GM23338 (cell line): ENCODE measurements around the gene VPS37B. TPM values are rescaled to one million over a fixed set of nuclear protein-coding genes. Genes with fewer than 3 reads are reported as not detected.

ENCODE experiments used
- ATAC-seq: fragments of 200-7000 bp; cut with Tn5 transposase; 3 replicates; pipeline ENCODE4 v1.9.1; 2020
- DNase-seq: peaks from one replicate; pipeline ENCODE4 v3.0.0-alpha.2; 2015; ENCODE audit warnings: low spot score
- H2AFZ ChIP-seq: fragments of 200-600 bp; sonication (generic); 2 replicates; pipeline ENCODE4 v1.8.0; 2016; ENCODE audit warnings: antibody characterized with exemption, mild to moderate bottlenecking, moderate library complexity
- H3F3A ChIP-seq: fragments of 200-600 bp; sonication (generic); replicated peaks from 2 replicates; pipeline ENCODE4 v1.8.0; 2017; ENCODE audit warnings: antibody characterized with exemption, mixed run types, low read depth
- H3K27ac ChIP-seq: fragments of 200-600 bp; sonication (generic); 2 replicates; pipeline ENCODE4 v1.6.1; 2016; ENCODE audit warnings: low read depth
- H3K27me3 ChIP-seq: fragments of 200-600 bp; sonication (generic); 2 replicates; pipeline ENCODE4 v1.8.0; 2016; ENCODE audit warnings: mild to moderate bottlenecking, mixed run types, moderate library complexity; ENCODE audit not compliant: insufficient read depth
- H3K36me3 ChIP-seq: fragments of 200-600 bp; sonication (generic); 2 replicates; pipeline ENCODE4 v1.8.0; 2016; ENCODE audit warnings: mild to moderate bottlenecking; ENCODE audit not compliant: insufficient read depth
- H3K4me1 ChIP-seq: fragments of 200-600 bp; sonication (generic); 2 replicates; pipeline ENCODE4 v1.8.0; 2016; ENCODE audit warnings: mild to moderate bottlenecking, moderate library complexity; ENCODE audit not compliant: insufficient read depth
- H3K4me2 ChIP-seq: fragments of 200-600 bp; sonication (generic); 2 replicates; pipeline ENCODE4 v1.7.1; 2017; ENCODE audit warnings: mixed run types
- H3K4me3 ChIP-seq: fragments of 200-600 bp; sonication (generic); 2 replicates; pipeline ENCODE4 v1.6.1; 2016; ENCODE audit warnings: mixed run types
- H3K79me2 ChIP-seq: fragments of 200-600 bp; sonication (generic); replicated peaks from 2 replicates; pipeline ENCODE4 v1.8.0; 2017; ENCODE audit warnings: mild to moderate bottlenecking; ENCODE audit not compliant: insufficient read depth
- H3K9me2 ChIP-seq: fragments of 200-600 bp; sonication (generic); 2 replicates; pipeline ENCODE4 v1.8.0; 2017; ENCODE audit not compliant: insufficient read depth
- H4K20me1 ChIP-seq: fragments of 200-600 bp; sonication (generic); replicated peaks from 2 replicates; pipeline ENCODE4 v1.8.0; 2017; ENCODE audit warnings: mild to moderate bottlenecking; ENCODE audit not compliant: insufficient read depth
- H3K27ac Mint-ChIP-seq: 2 replicates; pipeline ENCODE4 v1.8.0; 2020; ENCODE audit warnings: inconsistent platforms, mild to moderate bottlenecking, moderate library complexity, mixed read lengths
- H3K27me3 Mint-ChIP-seq: 3 replicates; pipeline ENCODE4 v1.8.0; 2022; ENCODE audit warnings: low read depth, mild to moderate bottlenecking, moderate library complexity, mixed read lengths, inconsistent platforms; ENCODE audit not compliant: insufficient read depth, poor library complexity
- H3K36me3 Mint-ChIP-seq: 3 replicates; pipeline ENCODE4 v1.8.0; 2021; ENCODE audit warnings: low read depth, mild to moderate bottlenecking, inconsistent platforms, moderate library complexity, mixed read lengths
- H3K4me1 Mint-ChIP-seq: 3 replicates; pipeline ENCODE4 v1.8.0; 2020; ENCODE audit warnings: mild to moderate bottlenecking, inconsistent platforms, mixed read lengths
- H3K4me3 Mint-ChIP-seq: 3 replicates; pipeline ENCODE4 v1.8.0; 2021; ENCODE audit warnings: moderate library complexity, mild to moderate bottlenecking, inconsistent platforms, mixed read lengths
- H3K9me3 Mint-ChIP-seq: 3 replicates; pipeline ENCODE4 v1.8.0; 2020; ENCODE audit warnings: moderate library complexity, mild to moderate bottlenecking, inconsistent platforms, mixed read lengths
- CREB1 ChIP-seq: fragments of 250-450 bp; sonication (Bioruptor Pico); IDR thresholded peaks from 2 replicates; pipeline ENCODE4 v1.5.0; 2020; ENCODE audit warnings: low read depth, mild to moderate bottlenecking, moderate library complexity
- EZH2 ChIP-seq: fragments of 200-600 bp; sonication (generic); IDR thresholded peaks from one replicate; pipeline ENCODE4 v1.8.0; 2017; ENCODE audit warnings: antibody characterized with exemption, mild to moderate bottlenecking, low read depth; ENCODE audit not compliant: unreplicated experiment
- EZH2phosphoT487 ChIP-seq: fragments of 200-600 bp; sonication (generic); IDR thresholded peaks from one replicate; pipeline ENCODE4 v1.8.1; 2018; ENCODE audit warnings: antibody characterized with exemption; ENCODE audit not compliant: unreplicated experiment
- JUNB ChIP-seq: IDR thresholded peaks from one replicate; pipeline ENCODE4 v1.6.1; 2016; ENCODE audit warnings: antibody characterized with exemption; ENCODE audit not compliant: unreplicated experiment
- NANOG ChIP-seq: IDR thresholded peaks from 2 replicates; pipeline ENCODE4 v1.6.1; 2016; ENCODE audit warnings: antibody characterized with exemption, borderline replicate concordance
- POLR2AphosphoS5 ChIP-seq: IDR thresholded peaks from 2 replicates; pipeline ENCODE4 v1.6.1; 2016; ENCODE audit warnings: antibody characterized with exemption, low read depth
- STAT1 ChIP-seq: IDR thresholded peaks from one replicate; pipeline ENCODE4 v1.6.1; 2016; ENCODE audit warnings: antibody characterized with exemption; ENCODE audit not compliant: unreplicated experiment
- ZNF114 ChIP-seq: fragments of 250-450 bp; sonication (Bioruptor Pico); IDR thresholded peaks from 2 replicates; pipeline ENCODE4 v1.5.0; 2020; ENCODE audit warnings: mild to moderate bottlenecking, moderate library complexity
- ZNF331 ChIP-seq: fragments of 250-450 bp; sonication (Bioruptor Pico); IDR thresholded peaks from 2 replicates; pipeline ENCODE4 v1.5.0; 2020; ENCODE audit warnings: low read depth, mild to moderate bottlenecking, moderate library complexity
- polyA plus RNA-seq: library from polyadenylated mRNA; unstranded; fragments of >200 nt; fragmentation: Nextera tagmentation; extraction: Ambion mirVana; gene quantifications from 2 replicates; pipeline ENCODE4 v1.2.1, GENCODE V29; 2016
- total RNA-seq: library from RNA; depleted of rRNA; stranded (reverse); fragments of >200 nt; shearing (Covaris generic); gene quantifications from 2 replicates; pipeline ENCODE4 v1.2.3, GENCODE V29; 2014
- TF ChIP-seq, protein P1 (sequence below): fragments of 250-450 bp; sonication (Bioruptor Pico); IDR thresholded peaks from 2 replicates; pipeline ENCODE4 v1.5.0; 2020; ENCODE audit warnings: mild to moderate bottlenecking, moderate library complexity
- TF ChIP-seq, protein P2 (sequence below): IDR thresholded peaks from one replicate; pipeline ENCODE4 v1.6.1; 2018; ENCODE audit warnings: antibody characterized with exemption; ENCODE audit not compliant: unreplicated experiment
- TF ChIP-seq, protein P3 (sequence below), 2 experiments: fragments of 200-600 bp in 1 of 2; sonication (generic) in 1 of 2; conservative IDR thresholded peaks; 2 replicates each; pipeline versions ENCODE4 v1.5.1 to v1.6.1; 2016 to 2017; ENCODE audit warnings: antibody characterized with exemption in 2 of 2, low read depth in 2 of 2, mild to moderate bottlenecking in 2 of 2, moderate library complexity in 1 of 2
- TF ChIP-seq, protein P4 (sequence below): IDR thresholded peaks from 2 replicates; pipeline ENCODE4 v1.6.1; 2016; ENCODE audit warnings: antibody characterized with exemption

VPS37B gene
- total and polyA plus RNA-seq, 2 experiments from 2014 or later, result 6.7 to 10.9 TPM

DNA sequence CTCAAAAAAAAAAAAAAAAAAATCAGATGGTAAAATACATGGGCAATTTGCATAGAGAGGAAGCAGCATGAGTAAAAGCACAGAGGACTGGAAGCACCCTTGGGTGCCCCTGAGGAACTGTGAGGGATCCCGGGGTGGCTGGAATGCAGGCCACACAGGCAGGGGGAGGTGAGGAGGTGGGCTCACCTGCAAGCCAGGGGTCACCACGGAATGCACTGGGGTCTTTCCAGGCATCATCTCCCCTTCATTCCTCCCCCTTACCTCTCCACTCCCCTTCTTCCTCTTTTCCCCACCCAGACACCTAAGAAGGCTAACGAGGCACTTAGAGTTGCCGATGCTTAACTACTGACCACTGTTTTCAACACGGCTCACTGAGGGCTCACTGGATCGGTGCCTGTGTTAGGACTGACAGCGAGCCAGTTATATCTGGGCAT is 75.1 kb downstream of the VPS37B start:
- Mint-ChIP-seq H3K4me1 (peaks cover under 1% of the 10 kb centered on the region; the same call in 2 of the 3 replicates), H3K36me3 (no peaks in the 10 kb centered on the region), H3K4me3 (no peak overlapping the region), H3K9me3 (no peaks in the 10 kb centered on the region), H3K27ac (no peak overlapping the region), H3K27me3 (peaks cover 4% of the 10 kb centered on the region)
- ATAC-seq (no peak), DNase-seq (no peak)
- Histone ChIP-seq H3K4me1 (no peaks in the 10 kb centered on the region), H3K4me3 (no peak overlapping the region), H2AFZ (no peak overlapping the region), H3K79me2 (no peaks in the 10 kb centered on the region), H4K20me1 (no peaks in the 10 kb centered on the region), H3F3A (no peaks in the 10 kb centered on the region), H3K9me2 (no peaks in the 10 kb centered on the region), H3K36me3 (no peaks in the 10 kb centered on the region), H3K27ac (no peak overlapping the region), H3K27me3 (no peaks in the 10 kb centered on the region), H3K4me2 (no peak overlapping the region)
- TF ChIP-seq EZH2phosphoT487, result no peak
- no peak for TF ChIP-seq CREB1
- TF ChIP-seq ZNF331 (CRISPR knock-in tag), result no peak
- no peak for TF ChIP-seq JUNB
- TF ChIP-seq ZNF114, result no peak
- TF ChIP-seq, protein P1, sequence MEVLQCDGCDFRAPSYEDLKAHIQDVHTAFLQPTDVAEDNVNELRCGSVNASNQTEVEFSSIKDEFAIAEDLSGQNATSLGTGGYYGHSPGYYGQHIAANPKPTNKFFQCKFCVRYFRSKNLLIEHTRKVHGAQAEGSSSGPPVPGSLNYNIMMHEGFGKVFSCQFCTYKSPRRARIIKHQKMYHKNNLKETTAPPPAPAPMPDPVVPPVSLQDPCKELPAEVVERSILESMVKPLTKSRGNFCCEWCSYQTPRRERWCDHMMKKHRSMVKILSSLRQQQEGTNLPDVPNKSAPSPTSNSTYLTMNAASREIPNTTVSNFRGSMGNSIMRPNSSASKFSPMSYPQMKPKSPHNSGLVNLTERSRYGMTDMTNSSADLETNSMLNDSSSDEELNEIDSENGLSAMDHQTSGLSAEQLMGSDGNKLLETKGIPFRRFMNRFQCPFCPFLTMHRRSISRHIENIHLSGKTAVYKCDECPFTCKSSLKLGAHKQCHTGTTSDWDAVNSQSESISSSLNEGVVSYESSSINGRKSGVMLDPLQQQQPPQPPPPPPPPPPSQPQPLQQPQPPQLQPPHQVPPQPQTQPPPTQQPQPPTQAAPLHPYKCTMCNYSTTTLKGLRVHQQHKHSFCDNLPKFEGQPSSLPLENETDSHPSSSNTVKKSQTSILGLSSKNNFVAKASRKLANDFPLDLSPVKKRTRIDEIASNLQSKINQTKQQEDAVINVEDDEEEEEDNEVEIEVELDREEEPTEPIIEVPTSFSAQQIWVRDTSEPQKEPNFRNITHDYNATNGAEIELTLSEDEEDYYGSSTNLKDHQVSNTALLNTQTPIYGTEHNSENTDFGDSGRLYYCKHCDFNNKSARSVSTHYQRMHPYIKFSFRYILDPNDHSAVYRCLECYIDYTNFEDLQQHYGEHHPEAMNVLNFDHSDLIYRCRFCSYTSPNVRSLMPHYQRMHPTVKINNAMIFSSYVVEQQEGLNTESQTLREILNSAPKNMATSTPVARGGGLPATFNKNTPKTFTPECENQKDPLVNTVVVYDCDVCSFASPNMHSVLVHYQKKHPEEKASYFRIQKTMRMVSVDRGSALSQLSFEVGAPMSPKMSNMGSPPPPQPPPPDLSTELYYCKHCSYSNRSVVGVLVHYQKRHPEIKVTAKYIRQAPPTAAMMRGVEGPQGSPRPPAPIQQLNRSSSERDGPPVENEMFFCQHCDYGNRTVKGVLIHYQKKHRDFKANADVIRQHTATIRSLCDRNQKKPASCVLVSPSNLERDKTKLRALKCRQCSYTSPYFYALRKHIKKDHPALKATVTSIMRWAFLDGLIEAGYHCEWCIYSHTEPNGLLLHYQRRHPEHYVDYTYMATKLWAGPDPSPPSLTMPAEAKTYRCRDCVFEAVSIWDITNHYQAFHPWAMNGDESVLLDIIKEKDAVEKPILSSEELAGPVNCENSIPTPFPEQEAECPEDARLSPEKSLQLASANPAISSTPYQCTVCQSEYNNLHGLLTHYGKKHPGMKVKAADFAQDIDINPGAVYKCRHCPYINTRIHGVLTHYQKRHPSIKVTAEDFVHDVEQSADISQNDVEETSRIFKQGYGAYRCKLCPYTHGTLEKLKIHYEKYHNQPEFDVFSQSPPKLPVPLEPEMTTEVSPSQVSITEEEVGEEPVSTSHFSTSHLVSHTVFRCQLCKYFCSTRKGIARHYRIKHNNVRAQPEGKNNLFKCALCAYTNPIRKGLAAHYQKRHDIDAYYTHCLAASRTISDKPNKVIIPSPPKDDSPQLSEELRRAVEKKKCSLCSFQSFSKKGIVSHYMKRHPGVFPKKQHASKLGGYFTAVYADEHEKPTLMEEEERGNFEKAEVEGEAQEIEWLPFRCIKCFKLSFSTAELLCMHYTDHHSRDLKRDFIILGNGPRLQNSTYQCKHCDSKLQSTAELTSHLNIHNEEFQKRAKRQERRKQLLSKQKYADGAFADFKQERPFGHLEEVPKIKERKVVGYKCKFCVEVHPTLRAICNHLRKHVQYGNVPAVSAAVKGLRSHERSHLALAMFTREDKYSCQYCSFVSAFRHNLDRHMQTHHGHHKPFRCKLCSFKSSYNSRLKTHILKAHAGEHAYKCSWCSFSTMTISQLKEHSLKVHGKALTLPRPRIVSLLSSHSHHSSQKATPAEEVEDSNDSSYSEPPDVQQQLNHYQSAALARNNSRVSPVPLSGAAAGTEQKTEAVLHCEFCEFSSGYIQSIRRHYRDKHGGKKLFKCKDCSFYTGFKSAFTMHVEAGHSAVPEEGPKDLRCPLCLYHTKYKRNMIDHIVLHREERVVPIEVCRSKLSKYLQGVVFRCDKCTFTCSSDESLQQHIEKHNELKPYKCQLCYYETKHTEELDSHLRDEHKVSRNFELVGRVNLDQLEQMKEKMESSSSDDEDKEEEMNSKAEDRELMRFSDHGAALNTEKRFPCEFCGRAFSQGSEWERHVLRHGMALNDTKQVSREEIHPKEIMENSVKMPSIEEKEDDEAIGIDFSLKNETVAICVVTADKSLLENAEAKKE (CRISPR knock-in tag), result no peak
- TF ChIP-seq NANOG, result no peak
- TF ChIP-seq POLR2AphosphoS5, result no peak
- TF ChIP-seq, protein P2, sequence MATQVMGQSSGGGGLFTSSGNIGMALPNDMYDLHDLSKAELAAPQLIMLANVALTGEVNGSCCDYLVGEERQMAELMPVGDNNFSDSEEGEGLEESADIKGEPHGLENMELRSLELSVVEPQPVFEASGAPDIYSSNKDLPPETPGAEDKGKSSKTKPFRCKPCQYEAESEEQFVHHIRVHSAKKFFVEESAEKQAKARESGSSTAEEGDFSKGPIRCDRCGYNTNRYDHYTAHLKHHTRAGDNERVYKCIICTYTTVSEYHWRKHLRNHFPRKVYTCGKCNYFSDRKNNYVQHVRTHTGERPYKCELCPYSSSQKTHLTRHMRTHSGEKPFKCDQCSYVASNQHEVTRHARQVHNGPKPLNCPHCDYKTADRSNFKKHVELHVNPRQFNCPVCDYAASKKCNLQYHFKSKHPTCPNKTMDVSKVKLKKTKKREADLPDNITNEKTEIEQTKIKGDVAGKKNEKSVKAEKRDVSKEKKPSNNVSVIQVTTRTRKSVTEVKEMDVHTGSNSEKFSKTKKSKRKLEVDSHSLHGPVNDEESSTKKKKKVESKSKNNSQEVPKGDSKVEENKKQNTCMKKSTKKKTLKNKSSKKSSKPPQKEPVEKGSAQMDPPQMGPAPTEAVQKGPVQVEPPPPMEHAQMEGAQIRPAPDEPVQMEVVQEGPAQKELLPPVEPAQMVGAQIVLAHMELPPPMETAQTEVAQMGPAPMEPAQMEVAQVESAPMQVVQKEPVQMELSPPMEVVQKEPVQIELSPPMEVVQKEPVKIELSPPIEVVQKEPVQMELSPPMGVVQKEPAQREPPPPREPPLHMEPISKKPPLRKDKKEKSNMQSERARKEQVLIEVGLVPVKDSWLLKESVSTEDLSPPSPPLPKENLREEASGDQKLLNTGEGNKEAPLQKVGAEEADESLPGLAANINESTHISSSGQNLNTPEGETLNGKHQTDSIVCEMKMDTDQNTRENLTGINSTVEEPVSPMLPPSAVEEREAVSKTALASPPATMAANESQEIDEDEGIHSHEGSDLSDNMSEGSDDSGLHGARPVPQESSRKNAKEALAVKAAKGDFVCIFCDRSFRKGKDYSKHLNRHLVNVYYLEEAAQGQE, result no peak
- TF ChIP-seq, protein P3, sequence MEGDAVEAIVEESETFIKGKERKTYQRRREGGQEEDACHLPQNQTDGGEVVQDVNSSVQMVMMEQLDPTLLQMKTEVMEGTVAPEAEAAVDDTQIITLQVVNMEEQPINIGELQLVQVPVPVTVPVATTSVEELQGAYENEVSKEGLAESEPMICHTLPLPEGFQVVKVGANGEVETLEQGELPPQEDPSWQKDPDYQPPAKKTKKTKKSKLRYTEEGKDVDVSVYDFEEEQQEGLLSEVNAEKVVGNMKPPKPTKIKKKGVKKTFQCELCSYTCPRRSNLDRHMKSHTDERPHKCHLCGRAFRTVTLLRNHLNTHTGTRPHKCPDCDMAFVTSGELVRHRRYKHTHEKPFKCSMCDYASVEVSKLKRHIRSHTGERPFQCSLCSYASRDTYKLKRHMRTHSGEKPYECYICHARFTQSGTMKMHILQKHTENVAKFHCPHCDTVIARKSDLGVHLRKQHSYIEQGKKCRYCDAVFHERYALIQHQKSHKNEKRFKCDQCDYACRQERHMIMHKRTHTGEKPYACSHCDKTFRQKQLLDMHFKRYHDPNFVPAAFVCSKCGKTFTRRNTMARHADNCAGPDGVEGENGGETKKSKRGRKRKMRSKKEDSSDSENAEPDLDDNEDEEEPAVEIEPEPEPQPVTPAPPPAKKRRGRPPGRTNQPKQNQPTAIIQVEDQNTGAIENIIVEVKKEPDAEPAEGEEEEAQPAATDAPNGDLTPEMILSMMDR (conservative IDR thresholded peaks at IDR 0.05; ENCODE audit: low read depth in 2 of 2), result no peak
- no peak for TF ChIP-seq STAT1
- TF ChIP-seq EZH2, result no peak
- TF ChIP-seq, protein P4, sequence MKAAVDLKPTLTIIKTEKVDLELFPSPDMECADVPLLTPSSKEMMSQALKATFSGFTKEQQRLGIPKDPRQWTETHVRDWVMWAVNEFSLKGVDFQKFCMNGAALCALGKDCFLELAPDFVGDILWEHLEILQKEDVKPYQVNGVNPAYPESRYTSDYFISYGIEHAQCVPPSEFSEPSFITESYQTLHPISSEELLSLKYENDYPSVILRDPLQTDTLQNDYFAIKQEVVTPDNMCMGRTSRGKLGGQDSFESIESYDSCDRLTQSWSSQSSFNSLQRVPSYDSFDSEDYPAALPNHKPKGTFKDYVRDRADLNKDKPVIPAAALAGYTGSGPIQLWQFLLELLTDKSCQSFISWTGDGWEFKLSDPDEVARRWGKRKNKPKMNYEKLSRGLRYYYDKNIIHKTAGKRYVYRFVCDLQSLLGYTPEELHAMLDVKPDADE, result no peak
